Measurements from ENCODE around the gene MEIS1.

The MEIS1 gene

DNA sequence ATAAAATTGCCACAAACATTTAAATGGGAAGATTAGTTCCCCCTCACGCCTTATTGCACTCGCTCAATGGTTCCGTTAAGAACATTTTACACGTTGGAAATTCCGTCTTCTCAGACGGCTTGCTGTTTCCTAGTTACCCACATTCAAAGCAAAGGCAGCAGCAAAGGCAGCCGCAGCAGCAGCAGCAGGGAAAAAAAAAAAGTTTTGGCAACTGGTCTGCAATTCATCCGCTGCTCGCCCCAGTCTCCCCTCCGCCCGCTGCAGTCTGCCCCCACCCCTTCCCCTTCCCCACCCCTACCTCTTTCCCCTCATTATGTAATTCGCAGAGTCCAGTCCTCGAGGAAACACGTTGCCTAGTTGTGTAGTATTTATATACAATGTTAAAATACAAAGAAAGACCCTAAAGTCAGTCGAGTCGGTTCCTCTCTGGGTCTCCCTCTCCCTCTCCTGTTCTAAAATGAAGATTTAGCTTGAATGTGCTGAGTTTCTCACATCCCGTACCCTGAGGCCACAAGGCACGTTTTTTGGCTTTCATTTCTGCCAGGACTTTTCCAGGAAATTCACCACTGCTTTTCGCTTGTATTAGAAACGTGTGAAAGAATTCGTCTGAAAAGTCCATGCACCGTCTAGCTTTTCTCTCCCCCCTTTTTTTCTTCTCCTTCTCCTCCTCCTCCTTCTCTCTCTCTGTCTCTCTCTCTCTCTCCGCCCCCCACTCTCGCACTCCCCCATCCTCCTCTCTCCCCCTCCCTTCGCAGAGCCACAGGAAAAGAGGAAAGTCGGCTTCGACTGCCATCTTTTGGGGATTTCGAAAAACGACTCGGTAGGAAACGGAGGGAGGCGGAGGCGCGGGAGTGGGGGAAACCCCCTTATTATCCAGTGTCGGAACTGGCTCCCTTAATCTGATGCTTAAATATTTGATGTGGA, 140.0 kb downstream of the MEIS1 start:
- peak overlapping the region in 1 of 2 donors; percentile 1 for H3K9ac ChIP-seq (ENCODE audit: low read depth in 1 of 2, low read length in 2 of 2)

DNA sequence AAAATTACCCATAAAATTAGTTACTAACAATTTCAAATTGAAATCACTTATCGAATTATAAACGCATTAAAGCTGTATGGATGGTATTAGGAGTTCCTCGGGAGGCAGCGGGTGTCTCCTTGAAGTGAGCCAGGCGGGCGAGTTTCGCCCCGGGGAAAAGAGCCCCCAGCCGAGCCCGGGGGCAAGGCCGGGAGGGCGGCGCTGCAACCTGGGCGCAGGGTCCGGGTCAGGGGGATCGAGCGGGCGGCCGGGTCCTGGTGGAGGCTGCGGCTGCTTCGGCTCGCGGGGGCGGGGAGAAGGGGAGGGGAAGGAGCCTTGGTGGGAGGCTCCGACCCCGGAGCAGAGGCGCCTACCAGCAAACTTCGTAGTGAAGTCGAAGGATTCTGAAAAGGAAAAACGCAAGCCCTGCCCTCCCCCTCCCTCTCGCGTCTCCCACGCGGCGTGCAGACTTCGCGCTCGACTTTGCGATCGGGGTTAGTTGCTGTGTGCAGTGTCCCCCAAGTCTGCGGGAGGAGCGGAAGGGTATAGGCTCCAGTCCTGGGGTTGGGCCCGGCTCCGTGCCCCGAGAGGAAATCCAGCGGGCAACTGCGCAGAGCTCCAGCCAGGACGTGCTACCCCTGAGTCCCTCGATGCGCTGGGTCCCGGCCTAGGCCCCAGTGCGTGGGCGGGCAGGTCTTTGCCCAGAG, 140.8 kb downstream of the MEIS1 start:
- Histone ChIP-seq H3K27me3 (ENCODE audit: control insufficient read depth in 2 of 2, insufficient read depth in 2 of 2, low read length in 2 of 2) (peaks cover 37 to 66% of the 10 kb centered on the region in 2 donors), H3K9ac (ENCODE audit: low read depth in 1 of 2, low read length in 2 of 2) (no peak overlapping the region), H3K36me3 (ENCODE audit: control insufficient read depth in 2 of 2, insufficient read depth in 2 of 2, low read length in 2 of 2) (no peaks in the 10 kb centered on the region), H3K27ac (ENCODE audit: low read depth in 2 of 2, low read length in 2 of 2) (peak overlapping the region; percentile 5 to 48), H3K9me3 (ENCODE audit: control insufficient read depth in 2 of 2, low read length in 2 of 2) (no peaks in the 10 kb centered on the region), H3K4me3 (ENCODE audit: low read length in 2 of 2) (peak overlapping the region; percentile 17 to 59), H3K4me1 (ENCODE audit: control insufficient read depth in 2 of 2, insufficient read depth in 2 of 2, low read length in 2 of 2) (peaks cover 0 to 8% of the 10 kb centered on the region in 2 donors)

More for the DNA sequence above, 140.0 kb downstream of the MEIS1 start:
- Histone ChIP-seq H3K4me3 (ENCODE audit: low read length in 2 of 2) (peak overlapping the region; percentile 17 to 39), H3K27ac (ENCODE audit: low read depth in 2 of 2, low read length in 2 of 2) (peak overlapping the region; percentile 48 to 72), H3K27me3 (ENCODE audit: control insufficient read depth in 2 of 2, insufficient read depth in 2 of 2, low read length in 2 of 2) (peaks cover 34 to 58% of the 10 kb centered on the region in 2 donors), H3K9me3 (ENCODE audit: control insufficient read depth in 2 of 2, low read length in 2 of 2) (no peaks in the 10 kb centered on the region), H3K4me1 (ENCODE audit: control insufficient read depth in 2 of 2, insufficient read depth in 2 of 2, low read length in 2 of 2) (peaks cover 0 to 8% of the 10 kb centered on the region in 2 donors), H3K36me3 (ENCODE audit: control insufficient read depth in 2 of 2, insufficient read depth in 2 of 2, low read length in 2 of 2) (no peaks in the 10 kb centered on the region)

DNA sequence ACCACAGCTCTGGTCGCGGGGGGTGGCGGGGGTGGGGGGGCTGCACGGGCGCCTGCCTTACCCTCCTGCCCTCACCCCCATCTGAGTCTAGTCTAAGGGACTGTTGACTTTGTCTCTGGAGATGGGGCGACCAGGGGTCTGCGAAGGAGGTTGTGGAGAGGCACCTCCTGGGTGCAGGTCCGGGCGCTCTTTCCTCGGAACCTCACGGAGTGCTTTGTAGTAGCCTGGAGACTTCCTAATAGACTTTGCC, 141.3 kb downstream of the MEIS1 start:
- H3K36me3 ChIP-seq (ENCODE audit: control insufficient read depth in 2 of 2, insufficient read depth in 2 of 2, low read length in 2 of 2): no peaks in the 10 kb centered on the region
- peak overlapping the region; percentile 5 to 75 for H3K27ac ChIP-seq (ENCODE audit: low read depth in 2 of 2, low read length in 2 of 2)
- peak overlapping the region in 1 of 2 donors; percentile 31 for H3K4me3 ChIP-seq (ENCODE audit: low read length in 2 of 2)
- peaks cover 40 to 70% of the 10 kb centered on the region in 2 donors for H3K27me3 ChIP-seq (ENCODE audit: control insufficient read depth in 2 of 2, insufficient read depth in 2 of 2, low read length in 2 of 2)
- peaks cover 0 to 8% of the 10 kb centered on the region in 2 donors for H3K4me1 ChIP-seq (ENCODE audit: control insufficient read depth in 2 of 2, insufficient read depth in 2 of 2, low read length in 2 of 2)
- H3K9ac ChIP-seq (ENCODE audit: low read depth in 1 of 2, low read length in 2 of 2): no peak overlapping the region
- no peaks in the 10 kb centered on the region for H3K9me3 ChIP-seq (ENCODE audit: control insufficient read depth in 2 of 2, low read length in 2 of 2)

DNA sequence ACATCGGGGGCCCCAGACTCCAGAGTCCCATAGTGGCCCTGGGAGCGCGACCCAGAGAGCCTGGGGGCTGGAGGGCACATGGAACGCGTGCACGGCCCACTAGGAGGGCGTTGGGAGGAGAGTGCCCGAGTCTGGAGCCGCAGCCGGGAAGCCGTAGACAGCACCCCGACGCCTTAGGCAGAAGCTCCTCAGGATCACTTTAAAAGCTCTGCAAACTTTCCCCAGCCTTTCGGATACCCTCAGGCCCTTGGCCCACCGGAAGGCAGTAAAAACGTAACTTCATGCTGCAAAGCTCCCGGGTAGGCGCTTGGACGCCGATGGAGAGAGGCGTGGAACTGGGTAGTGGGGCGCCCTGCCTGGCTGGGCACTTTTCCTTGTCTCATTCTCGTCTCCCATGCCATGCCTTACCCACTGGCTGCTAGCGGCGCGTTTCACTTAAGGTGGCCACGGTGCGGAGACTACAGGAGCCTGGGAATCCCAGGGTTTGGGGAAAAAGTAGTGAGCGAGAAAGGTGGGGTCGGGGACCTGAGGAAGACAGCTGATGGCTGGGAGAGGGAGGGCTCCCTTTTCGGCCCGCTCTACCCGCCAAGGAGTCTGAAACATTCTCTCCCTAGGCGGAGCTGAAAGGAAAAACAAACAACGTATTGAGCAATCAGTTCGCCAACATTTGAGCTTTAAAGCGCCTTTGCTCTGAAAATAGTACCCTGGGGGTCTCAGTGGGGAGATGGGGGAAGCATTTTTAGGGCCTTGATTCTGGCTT, 141.8 kb downstream of the MEIS1 start:
- peak overlapping the region; percentile 31 to 63 for H3K4me3 ChIP-seq (ENCODE audit: low read length in 2 of 2)
- H3K27me3 ChIP-seq (ENCODE audit: control insufficient read depth in 2 of 2, insufficient read depth in 2 of 2, low read length in 2 of 2): peaks cover 43 to 75% of the 10 kb centered on the region in 2 donors
- H3K27ac ChIP-seq (ENCODE audit: low read depth in 2 of 2, low read length in 2 of 2): peak overlapping the region; percentile 5 to 75
- peak overlapping the region; percentile 4 to 32 for H3K9ac ChIP-seq (ENCODE audit: low read depth in 1 of 2, low read length in 2 of 2)
- H3K9me3 ChIP-seq (ENCODE audit: control insufficient read depth in 2 of 2, low read length in 2 of 2): no peaks in the 10 kb centered on the region
- no peaks in the 10 kb centered on the region for H3K36me3 ChIP-seq (ENCODE audit: control insufficient read depth in 2 of 2, insufficient read depth in 2 of 2, low read length in 2 of 2)
- peaks cover 0 to 8% of the 10 kb centered on the region in 2 donors for H3K4me1 ChIP-seq (ENCODE audit: control insufficient read depth in 2 of 2, insufficient read depth in 2 of 2, low read length in 2 of 2)

DNA sequence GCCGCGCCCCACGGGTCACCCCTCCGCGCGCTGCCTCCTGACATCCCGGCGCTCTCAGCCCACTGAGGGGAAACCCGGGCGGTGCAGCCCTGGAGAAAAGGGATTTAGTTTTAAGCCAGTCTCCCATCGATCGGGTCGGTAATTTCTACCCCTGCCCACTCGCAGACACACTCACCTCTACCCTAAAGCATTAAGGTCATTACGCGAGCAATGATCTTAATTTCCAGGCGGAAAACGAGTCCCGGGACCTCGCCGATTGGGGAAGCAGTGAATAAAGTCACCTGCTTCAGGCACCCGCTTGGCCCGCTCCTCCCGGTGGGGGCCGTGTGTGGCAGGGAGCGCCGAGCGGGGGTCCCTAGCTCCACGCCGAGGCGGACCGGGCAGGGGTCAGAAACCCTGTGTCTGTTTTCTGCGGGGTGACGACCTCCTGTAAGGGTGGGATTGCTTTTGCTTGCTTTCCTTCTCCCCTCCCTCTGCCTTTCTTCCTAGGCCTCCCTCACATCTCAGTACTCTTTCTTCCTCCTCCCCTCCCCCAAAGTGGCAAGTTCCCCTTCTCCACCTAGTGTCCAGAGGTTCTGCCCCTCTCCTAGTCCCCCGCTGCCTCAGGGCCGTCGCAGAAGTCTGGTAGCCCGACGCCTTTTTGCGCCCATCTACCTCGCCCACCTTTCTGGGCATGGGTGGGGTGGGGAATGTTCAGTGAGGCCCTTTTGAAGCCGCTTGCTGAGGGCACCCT, 142.6 kb downstream of the MEIS1 start:
- peaks cover 0 to 8% of the 10 kb centered on the region in 2 donors for H3K4me1 ChIP-seq (ENCODE audit: control insufficient read depth in 2 of 2, insufficient read depth in 2 of 2, low read length in 2 of 2)
- peak overlapping the region; percentile 5 to 75 for H3K27ac ChIP-seq (ENCODE audit: low read depth in 2 of 2, low read length in 2 of 2)
- H3K27me3 ChIP-seq (ENCODE audit: control insufficient read depth in 2 of 2, insufficient read depth in 2 of 2, low read length in 2 of 2): peaks cover 48 to 80% of the 10 kb centered on the region in 2 donors
- peak overlapping the region; percentile 4 to 32 for H3K9ac ChIP-seq (ENCODE audit: low read depth in 1 of 2, low read length in 2 of 2)
- H3K9me3 ChIP-seq (ENCODE audit: control insufficient read depth in 2 of 2, low read length in 2 of 2): no peaks in the 10 kb centered on the region
- H3K36me3 ChIP-seq (ENCODE audit: control insufficient read depth in 2 of 2, insufficient read depth in 2 of 2, low read length in 2 of 2): no peaks in the 10 kb centered on the region
- H3K4me3 ChIP-seq (ENCODE audit: low read length in 2 of 2): peak overlapping the region; percentile 31 to 63

DNA sequence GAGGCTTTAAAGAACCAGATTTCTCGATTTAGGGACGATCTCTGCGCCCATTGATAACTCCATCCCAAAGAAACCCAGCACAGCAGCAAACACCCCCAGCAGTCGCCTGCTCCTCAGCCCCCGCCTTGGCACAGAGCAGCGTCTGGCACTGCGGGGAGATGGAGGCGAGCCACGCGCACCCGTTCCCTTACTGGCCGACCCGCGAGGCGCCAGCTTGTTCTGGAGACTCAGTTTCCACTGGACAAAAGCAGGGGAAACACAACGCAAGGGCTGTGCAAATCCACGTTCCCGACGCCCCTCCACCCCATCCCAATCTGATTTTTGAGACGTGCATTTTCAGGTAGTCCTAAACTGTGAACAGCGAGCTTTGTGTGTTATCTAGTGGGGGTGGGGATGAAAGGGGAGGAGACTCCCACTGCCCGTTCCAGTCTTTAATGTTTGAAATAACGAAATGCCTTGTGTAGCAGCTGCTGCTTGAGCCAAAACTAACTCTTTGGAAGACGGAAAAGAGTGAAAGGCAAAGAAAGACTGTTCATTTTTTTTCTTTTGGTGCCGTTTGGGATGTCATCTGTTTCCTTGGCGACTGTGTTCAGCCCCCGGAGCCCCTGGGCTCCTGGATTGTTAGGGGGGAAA, 143.2 kb downstream of the MEIS1 start:
- H3K9me3 ChIP-seq (ENCODE audit: control insufficient read depth in 2 of 2, low read length in 2 of 2): no peaks in the 10 kb centered on the region
- H3K27me3 ChIP-seq (ENCODE audit: control insufficient read depth in 2 of 2, insufficient read depth in 2 of 2, low read length in 2 of 2): peaks cover 48 to 86% of the 10 kb centered on the region in 2 donors
- H3K36me3 ChIP-seq (ENCODE audit: control insufficient read depth in 2 of 2, insufficient read depth in 2 of 2, low read length in 2 of 2): no peaks in the 10 kb centered on the region
- peaks cover 2 to 8% of the 10 kb centered on the region in 2 donors for H3K4me1 ChIP-seq (ENCODE audit: control insufficient read depth in 2 of 2, insufficient read depth in 2 of 2, low read length in 2 of 2)
- peak overlapping the region; percentile 8 to 31 for H3K4me3 ChIP-seq (ENCODE audit: low read length in 2 of 2)
- H3K9ac ChIP-seq (ENCODE audit: low read depth in 1 of 2, low read length in 2 of 2): no peak overlapping the region
- peak overlapping the region; percentile 5 to 75 for H3K27ac ChIP-seq (ENCODE audit: low read depth in 2 of 2, low read length in 2 of 2)

DNA sequence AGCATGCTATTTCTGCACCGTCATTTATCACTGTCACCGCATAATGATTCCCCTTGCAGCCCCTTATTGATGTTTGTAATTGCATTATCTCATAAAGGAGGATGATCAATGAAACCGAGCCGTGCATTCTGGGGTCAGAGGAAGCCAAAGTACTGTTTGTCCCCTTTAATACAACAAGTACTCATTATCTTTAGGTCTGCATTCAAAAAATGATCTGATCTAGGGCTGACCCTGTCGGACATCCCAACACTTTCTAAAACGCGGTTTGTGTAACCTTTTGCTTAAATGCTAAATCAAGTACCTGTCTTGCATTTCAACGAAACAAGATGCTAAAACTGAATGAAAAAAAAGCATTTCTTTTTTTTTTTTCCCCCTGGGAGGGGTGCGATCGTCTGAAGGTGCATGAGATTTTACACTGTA, 143.8 kb downstream of the MEIS1 start:
- H3K4me1 ChIP-seq (ENCODE audit: control insufficient read depth in 2 of 2, insufficient read depth in 2 of 2, low read length in 2 of 2): peaks cover 2 to 8% of the 10 kb centered on the region in 2 donors
- no peak overlapping the region for H3K4me3 ChIP-seq (ENCODE audit: low read length in 2 of 2)
- peak overlapping the region in 1 of 2 donors; percentile 75 for H3K27ac ChIP-seq (ENCODE audit: low read depth in 2 of 2, low read length in 2 of 2)
- H3K9ac ChIP-seq (ENCODE audit: low read depth in 1 of 2, low read length in 2 of 2): no peak overlapping the region
- peaks cover 51 to 85% of the 10 kb centered on the region in 2 donors for H3K27me3 ChIP-seq (ENCODE audit: control insufficient read depth in 2 of 2, insufficient read depth in 2 of 2, low read length in 2 of 2)
- H3K9me3 ChIP-seq (ENCODE audit: control insufficient read depth in 2 of 2, low read length in 2 of 2): no peaks in the 10 kb centered on the region
- no peaks in the 10 kb centered on the region for H3K36me3 ChIP-seq (ENCODE audit: control insufficient read depth in 2 of 2, insufficient read depth in 2 of 2, low read length in 2 of 2)

DNA sequence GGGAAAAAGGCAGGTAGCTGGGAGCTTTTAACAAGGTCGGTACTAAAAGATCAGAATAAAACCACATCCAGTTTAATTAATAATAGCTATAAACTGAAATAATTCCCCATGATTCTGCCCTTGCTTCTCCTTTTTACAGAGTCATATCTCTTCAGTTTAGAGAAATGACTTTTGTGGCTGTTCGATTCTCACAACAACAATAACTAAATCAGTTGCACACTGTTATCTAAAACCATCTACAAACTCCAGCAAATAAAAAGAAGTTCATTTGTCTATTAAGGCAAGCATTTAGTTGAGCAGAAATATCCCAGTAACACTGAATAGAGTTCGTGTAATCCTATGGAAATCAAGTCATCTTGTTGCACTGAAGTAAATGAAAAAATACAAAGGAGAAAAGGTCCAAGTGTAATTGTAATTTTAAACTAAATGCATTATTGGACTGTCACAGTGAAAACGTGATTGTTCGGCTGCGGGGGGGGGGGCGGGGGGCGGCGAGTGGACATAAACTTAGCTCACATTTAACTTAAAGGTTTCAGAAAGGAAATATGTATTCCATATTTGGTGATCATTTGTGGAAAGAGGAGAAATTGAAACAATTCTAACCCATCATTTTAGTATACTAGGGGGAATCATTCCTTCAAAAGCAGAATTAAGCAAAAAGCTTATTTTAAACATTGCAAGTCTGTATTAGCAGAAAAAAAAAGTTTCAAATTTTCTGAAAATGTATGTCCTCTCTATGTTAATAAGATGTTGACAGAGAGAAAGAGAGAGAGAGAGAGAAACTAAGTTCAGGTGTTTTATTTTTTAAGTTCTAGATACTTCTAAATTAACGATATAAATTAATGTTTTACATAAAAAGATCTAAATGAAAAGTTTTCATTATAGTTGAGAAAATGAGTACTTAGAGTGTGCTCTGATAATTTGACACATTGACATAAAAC, 144.5 kb downstream of the MEIS1 start:
- Histone ChIP-seq H3K9ac (ENCODE audit: low read depth in 1 of 2, low read length in 2 of 2) (no peak overlapping the region), H3K36me3 (ENCODE audit: control insufficient read depth in 2 of 2, insufficient read depth in 2 of 2, low read length in 2 of 2) (no peaks in the 10 kb centered on the region), H3K27me3 (ENCODE audit: control insufficient read depth in 2 of 2, insufficient read depth in 2 of 2, low read length in 2 of 2) (peaks cover 47 to 81% of the 10 kb centered on the region in 2 donors), H3K27ac (ENCODE audit: low read depth in 2 of 2, low read length in 2 of 2) (peak overlapping the region in 1 of 2 donors; percentile 75), H3K4me1 (ENCODE audit: control insufficient read depth in 2 of 2, insufficient read depth in 2 of 2, low read length in 2 of 2) (peaks cover 2 to 8% of the 10 kb centered on the region in 2 donors), H3K4me3 (ENCODE audit: low read length in 2 of 2) (no peak overlapping the region), H3K9me3 (ENCODE audit: control insufficient read depth in 2 of 2, low read length in 2 of 2) (no peaks in the 10 kb centered on the region)

All from mucosa of rectum (tissue), 2 donors.